ENCODE measurements around the gene ELOVL5.

GRCh38 chr6:53376661-53377226, 28.0 kb upstream of the ELOVL5 start:
- TF ChIP-seq CTCF (IDR thresholded peaks at IDR 0.05 in 4 of 5, conservative IDR thresholded peaks at IDR 0.05 in 1 of 5) (no peak), POLR2A (IDR thresholded peaks at IDR 0.05) (no peak)

All from gastrocnemius medialis (tissue), 4 donors.